ENCODE measurements around the gene RCSD1. TPM values are rescaled to one million over a fixed set of nuclear protein-coding genes. Genes with fewer than 3 reads are reported as not detected.

The RCSD1 gene
- total RNA-seq, 2 donors from 2014 or later: 4.7 to 5.7 TPM

GRCh38 chr1:167648252-167648849 lies 18.3 kb downstream of the RCSD1 start:
- Histone ChIP-seq H3K27ac (no peak overlapping the region), H3K9me3 (no peaks in the 10 kb centered on the region), H3K27me3 (no peaks in the 10 kb centered on the region), H3K4me3 (no peak overlapping the region), H3K9ac (ENCODE audit: low read depth in 2 of 2, low read length in 2 of 2) (no peak overlapping the region), H3K36me3 (no peaks in the 10 kb centered on the region), H3K4me1 (no peaks in the 10 kb centered on the region)
- TF ChIP-seq, protein P1, sequence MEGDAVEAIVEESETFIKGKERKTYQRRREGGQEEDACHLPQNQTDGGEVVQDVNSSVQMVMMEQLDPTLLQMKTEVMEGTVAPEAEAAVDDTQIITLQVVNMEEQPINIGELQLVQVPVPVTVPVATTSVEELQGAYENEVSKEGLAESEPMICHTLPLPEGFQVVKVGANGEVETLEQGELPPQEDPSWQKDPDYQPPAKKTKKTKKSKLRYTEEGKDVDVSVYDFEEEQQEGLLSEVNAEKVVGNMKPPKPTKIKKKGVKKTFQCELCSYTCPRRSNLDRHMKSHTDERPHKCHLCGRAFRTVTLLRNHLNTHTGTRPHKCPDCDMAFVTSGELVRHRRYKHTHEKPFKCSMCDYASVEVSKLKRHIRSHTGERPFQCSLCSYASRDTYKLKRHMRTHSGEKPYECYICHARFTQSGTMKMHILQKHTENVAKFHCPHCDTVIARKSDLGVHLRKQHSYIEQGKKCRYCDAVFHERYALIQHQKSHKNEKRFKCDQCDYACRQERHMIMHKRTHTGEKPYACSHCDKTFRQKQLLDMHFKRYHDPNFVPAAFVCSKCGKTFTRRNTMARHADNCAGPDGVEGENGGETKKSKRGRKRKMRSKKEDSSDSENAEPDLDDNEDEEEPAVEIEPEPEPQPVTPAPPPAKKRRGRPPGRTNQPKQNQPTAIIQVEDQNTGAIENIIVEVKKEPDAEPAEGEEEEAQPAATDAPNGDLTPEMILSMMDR (IDR thresholded peaks at IDR 0.05): no peak
- intact Hi-C loops (cut with DNase I): no loop called here
- no peak for DNase-seq

DNA sequence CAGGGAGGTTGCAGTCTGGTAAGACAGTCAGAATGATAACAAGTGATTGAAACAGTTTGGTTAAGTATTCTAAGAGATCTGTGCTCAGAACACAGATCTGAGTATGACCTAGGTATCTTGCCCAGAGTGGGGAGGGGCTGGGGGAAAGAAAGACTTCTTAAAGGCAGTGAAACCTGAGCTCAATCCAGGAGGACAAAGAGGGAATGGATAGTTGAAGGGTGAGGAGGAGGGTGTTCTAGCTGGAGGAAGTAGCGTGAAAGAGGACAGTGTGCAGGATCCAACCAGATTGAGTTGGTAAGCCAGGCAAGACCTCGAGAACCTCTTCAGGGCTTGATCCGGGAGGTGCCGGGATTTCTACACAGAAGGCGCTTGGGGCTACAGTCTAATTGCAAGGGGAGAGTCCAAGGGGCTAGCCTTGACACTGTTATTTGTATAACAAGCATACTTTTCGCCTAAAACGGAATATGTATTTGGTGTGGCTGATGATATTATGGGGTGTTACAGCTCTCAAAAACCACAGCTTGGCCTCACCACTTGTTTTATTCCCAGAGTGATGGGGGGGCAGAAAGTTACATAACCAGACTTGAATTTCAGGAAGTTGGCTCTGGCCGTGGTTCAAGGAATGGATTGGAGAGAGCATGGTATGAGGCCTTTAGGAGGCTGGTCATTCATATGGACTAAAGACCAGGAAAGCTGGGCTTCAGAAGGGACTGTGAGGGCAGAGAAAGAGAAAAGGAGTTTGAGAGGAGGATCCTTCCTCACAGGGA lies 19.1 kb downstream of the RCSD1 start:
- H3K9me3 ChIP-seq: no peaks in the 10 kb centered on the region
- H3K27ac ChIP-seq: no peak overlapping the region
- no peak for DNase-seq

DNA sequence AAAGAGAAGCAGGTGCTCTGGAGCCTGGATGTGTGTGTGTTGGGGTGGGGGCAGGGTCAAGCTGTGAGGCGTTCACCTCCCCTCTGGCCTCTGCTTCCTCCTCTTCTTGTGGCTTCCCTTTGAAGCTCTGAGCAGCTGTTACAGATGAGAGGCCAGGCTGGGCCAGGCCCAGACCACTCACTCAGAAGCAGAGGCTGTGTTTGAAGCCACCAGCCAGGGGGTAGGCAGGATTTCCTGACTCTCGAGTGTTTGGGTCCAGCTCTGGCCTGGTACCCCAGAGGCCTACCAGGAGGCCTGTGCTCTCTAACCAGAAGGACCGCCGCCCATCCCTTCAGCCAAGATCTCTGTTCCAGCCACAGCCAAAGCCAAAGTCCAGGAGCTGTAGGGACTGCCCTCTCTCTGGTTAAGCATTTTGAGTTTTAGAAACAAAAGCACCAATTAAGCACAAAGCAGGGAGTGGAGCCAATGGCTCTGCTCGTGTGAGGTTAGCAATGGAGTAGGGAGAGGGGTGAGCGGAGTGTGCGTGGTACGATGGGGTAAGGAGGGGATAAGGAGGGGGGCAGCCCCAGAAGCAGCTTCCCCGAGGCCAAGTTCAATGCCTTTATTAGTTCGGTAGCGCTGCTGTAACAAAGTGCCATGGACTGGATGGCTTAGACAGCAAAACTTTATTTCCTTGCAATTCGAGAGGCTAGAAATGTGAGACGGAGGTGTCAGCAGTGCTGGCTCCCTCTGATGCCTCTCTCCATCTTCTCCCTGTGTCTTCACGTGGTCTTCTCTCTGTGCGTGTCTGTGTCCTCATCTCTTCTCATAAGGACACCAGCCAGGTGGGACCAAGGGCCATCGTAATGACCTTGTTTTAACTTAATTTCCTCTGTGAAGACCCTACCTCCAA lies 20.5 kb downstream of the RCSD1 start:
- DNase-seq: no peak
- Histone ChIP-seq H3K9ac (ENCODE audit: low read depth in 2 of 2, low read length in 2 of 2) (peak overlapping the region in 1 of 2 donors; percentile 9), H3K36me3 (no peaks in the 10 kb centered on the region), H3K9me3 (no peaks in the 10 kb centered on the region), H3K4me3 (no peak overlapping the region), H3K27me3 (no peaks in the 10 kb centered on the region), H3K27ac (no peak overlapping the region), H3K4me1 (no peaks in the 10 kb centered on the region)
- intact Hi-C loops (cut with DNase I): no loop called here
- TF ChIP-seq, protein P1 (IDR thresholded peaks at IDR 0.05): no peak

More for the DNA sequence above, 19.1 kb downstream of the RCSD1 start:
- Histone ChIP-seq H3K36me3 (no peaks in the 10 kb centered on the region), H3K27me3 (no peaks in the 10 kb centered on the region), H3K9ac (ENCODE audit: low read depth in 2 of 2, low read length in 2 of 2) (no peak overlapping the region), H3K4me1 (no peaks in the 10 kb centered on the region), H3K4me3 (no peak overlapping the region)
- TF ChIP-seq, protein P1 (IDR thresholded peaks at IDR 0.05): no peak
- intact Hi-C loops (cut with DNase I): no loop called here

GRCh38 chr1:167651161-167651693 lies 21.2 kb downstream of the RCSD1 start:
- Histone ChIP-seq H3K27ac (no peak overlapping the region), H3K27me3 (no peaks in the 10 kb centered on the region), H3K36me3 (no peaks in the 10 kb centered on the region), H3K9ac (ENCODE audit: low read depth in 2 of 2, low read length in 2 of 2) (no peak overlapping the region), H3K9me3 (no peaks in the 10 kb centered on the region), H3K4me3 (no peak overlapping the region), H3K4me1 (no peaks in the 10 kb centered on the region)
- intact Hi-C loops (cut with DNase I): no loop called here
- DNase-seq: no peak
- TF ChIP-seq, protein P1 (IDR thresholded peaks at IDR 0.05): no peak

DNA sequence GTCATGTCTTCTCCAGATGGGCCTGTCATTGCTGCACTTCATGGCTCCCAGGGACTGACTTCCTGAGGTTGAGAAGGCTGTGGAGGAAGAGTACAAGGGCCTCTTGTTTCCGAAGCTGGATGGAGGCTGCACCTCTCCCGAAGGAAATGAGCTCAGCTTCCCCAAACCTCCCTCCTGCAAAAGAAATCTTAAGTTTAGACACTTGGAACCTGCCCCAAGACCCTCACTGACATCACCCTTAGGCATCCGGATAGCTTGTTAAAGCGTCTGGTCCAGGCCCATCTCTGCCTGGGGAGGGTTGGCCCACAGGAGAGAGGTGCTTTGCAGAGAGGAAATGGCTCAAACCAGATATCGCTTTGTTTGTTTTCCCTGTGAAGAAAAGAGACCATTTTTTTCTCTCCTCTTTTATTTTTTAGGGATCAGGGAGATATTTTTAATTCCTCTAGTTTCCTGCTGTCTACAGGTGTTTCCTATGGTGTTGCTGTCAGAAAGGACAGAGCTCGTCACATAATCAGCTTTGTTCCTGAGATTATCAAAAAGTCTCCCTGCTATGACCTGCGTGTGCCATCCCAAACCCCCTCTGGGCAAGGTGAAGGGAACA lies 25.0 kb downstream of the RCSD1 start:
- no peak for DNase-seq
- H3K9me3 ChIP-seq: no peaks in the 10 kb centered on the region
- H3K27me3 ChIP-seq: no peaks in the 10 kb centered on the region
- H3K27ac ChIP-seq: no peak overlapping the region
- intact Hi-C loops (cut with DNase I): no loop called here
- no peak overlapping the region for H3K4me3 ChIP-seq
- no peaks in the 10 kb centered on the region for H3K36me3 ChIP-seq
- peaks cover 6% of the 10 kb centered on the region for H3K4me1 ChIP-seq
- no peak overlapping the region for H3K9ac ChIP-seq (ENCODE audit: low read depth in 2 of 2, low read length in 2 of 2)
- TF ChIP-seq, protein P1 (IDR thresholded peaks at IDR 0.05): no peak

Data from colonic mucosa (tissue), 4 donors.